ENCODE data around the gene FRMPD2.

FRMPD2 gene

DNA sequence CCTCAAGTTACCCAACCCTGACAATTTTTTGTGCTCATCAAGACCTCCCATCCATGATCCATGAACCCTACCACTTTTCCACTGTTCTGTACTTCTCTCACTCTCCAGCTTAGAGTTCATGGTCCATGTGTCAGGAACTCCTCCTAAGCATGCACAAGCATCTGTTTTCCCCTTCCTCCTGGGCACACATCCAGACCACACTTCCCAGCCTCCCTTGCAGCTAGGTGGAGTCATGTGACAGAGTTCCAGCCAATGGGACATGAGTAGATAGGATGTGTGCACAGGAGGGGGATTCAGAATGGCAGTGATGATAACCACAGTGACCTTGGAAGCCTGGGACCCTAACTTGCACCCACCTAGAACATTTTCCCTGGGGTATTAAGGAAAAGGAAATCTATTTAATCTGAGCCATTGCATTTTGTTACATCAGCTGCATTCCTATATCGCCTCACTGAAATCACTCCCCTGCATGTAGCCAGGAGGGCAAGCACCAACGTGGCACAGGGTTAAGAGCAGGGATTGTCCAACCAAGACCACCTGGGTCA lies 9.6 kb upstream of the FRMPD2 start:
- TF ChIP-seq, protein P1, sequence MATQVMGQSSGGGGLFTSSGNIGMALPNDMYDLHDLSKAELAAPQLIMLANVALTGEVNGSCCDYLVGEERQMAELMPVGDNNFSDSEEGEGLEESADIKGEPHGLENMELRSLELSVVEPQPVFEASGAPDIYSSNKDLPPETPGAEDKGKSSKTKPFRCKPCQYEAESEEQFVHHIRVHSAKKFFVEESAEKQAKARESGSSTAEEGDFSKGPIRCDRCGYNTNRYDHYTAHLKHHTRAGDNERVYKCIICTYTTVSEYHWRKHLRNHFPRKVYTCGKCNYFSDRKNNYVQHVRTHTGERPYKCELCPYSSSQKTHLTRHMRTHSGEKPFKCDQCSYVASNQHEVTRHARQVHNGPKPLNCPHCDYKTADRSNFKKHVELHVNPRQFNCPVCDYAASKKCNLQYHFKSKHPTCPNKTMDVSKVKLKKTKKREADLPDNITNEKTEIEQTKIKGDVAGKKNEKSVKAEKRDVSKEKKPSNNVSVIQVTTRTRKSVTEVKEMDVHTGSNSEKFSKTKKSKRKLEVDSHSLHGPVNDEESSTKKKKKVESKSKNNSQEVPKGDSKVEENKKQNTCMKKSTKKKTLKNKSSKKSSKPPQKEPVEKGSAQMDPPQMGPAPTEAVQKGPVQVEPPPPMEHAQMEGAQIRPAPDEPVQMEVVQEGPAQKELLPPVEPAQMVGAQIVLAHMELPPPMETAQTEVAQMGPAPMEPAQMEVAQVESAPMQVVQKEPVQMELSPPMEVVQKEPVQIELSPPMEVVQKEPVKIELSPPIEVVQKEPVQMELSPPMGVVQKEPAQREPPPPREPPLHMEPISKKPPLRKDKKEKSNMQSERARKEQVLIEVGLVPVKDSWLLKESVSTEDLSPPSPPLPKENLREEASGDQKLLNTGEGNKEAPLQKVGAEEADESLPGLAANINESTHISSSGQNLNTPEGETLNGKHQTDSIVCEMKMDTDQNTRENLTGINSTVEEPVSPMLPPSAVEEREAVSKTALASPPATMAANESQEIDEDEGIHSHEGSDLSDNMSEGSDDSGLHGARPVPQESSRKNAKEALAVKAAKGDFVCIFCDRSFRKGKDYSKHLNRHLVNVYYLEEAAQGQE (IDR thresholded peaks at IDR 0.05; ENCODE audit: insufficient read depth in 1 of 2, low read depth in 2 of 2, low read length in 2 of 2), result no peak
- TF ChIP-seq TAF1 (IDR thresholded peaks at IDR 0.05; ENCODE audit: borderline replicate concordance, insufficient read depth, low read length) (no peak), POLR2AphosphoS5 (IDR thresholded peaks at IDR 0.05; ENCODE audit: low read depth, low read length) (no peak), SIN3A (IDR thresholded peaks at IDR 0.05; ENCODE audit: borderline replicate concordance, insufficient read depth, low read length) (no peak), FOXP2 (optimal IDR thresholded peaks at IDR 0.05; ENCODE audit: borderline replicate concordance, extremely low read depth, extremely low read length, insufficient read depth) (no peak)

DNA sequence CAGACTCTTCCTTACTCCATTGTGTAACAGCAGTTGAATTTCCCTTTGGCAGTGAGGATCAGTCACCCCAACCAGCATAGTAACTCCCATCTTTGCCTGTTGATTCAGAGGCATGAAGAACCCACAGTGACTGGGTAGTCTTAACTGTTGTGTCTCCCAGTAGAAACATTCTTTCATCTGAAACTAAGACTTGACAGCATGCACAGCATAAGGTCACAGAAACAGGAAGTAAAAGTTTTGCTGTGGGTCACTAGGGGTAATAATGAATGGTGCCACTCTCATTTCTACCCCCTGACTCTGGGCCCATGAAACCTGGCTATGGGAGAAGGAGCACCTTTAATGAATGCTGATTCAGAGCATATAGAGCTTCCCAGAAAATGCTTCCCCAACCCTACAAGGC lies 8.3 kb upstream of the FRMPD2 start:
- no peak for TF ChIP-seq FOXP2 (optimal IDR thresholded peaks at IDR 0.05; ENCODE audit: borderline replicate concordance, extremely low read depth, extremely low read length, insufficient read depth)
- TF ChIP-seq POLR2AphosphoS5 (IDR thresholded peaks at IDR 0.05; ENCODE audit: low read depth, low read length), result no peak
- TF ChIP-seq TAF1 (IDR thresholded peaks at IDR 0.05; ENCODE audit: borderline replicate concordance, insufficient read depth, low read length), result no peak
- TF ChIP-seq, protein P1 (IDR thresholded peaks at IDR 0.05; ENCODE audit: insufficient read depth in 1 of 2, low read depth in 2 of 2, low read length in 2 of 2), result no peak
- TF ChIP-seq SIN3A (IDR thresholded peaks at IDR 0.05; ENCODE audit: borderline replicate concordance, insufficient read depth, low read length), result no peak

- TF ChIP-seq FOXP2 (optimal IDR thresholded peaks at IDR 0.05; ENCODE audit: borderline replicate concordance, extremely low read depth, extremely low read length, insufficient read depth) (no peak), POLR2AphosphoS5 (IDR thresholded peaks at IDR 0.05; ENCODE audit: low read depth, low read length) (no peak), SIN3A (IDR thresholded peaks at IDR 0.05; ENCODE audit: borderline replicate concordance, insufficient read depth, low read length) (no peak)
Measured at GRCh38 chr10:48279081-48279751, 4.7 kb upstream of the FRMPD2 start.

GRCh38 chr10:48277093-48277492 lies 2.6 kb upstream of the FRMPD2 start:
- TF ChIP-seq, protein P1 (IDR thresholded peaks at IDR 0.05; ENCODE audit: insufficient read depth in 1 of 2, low read depth in 2 of 2, low read length in 2 of 2), result no peak
- no peak for TF ChIP-seq FOXP2 (optimal IDR thresholded peaks at IDR 0.05; ENCODE audit: borderline replicate concordance, extremely low read depth, extremely low read length, insufficient read depth)
- no peak for TF ChIP-seq POLR2AphosphoS5 (IDR thresholded peaks at IDR 0.05; ENCODE audit: low read depth, low read length)
- TF ChIP-seq TAF1 (IDR thresholded peaks at IDR 0.05; ENCODE audit: borderline replicate concordance, insufficient read depth, low read length), result no peak
- no peak for TF ChIP-seq SIN3A (IDR thresholded peaks at IDR 0.05; ENCODE audit: borderline replicate concordance, insufficient read depth, low read length)

DNA sequence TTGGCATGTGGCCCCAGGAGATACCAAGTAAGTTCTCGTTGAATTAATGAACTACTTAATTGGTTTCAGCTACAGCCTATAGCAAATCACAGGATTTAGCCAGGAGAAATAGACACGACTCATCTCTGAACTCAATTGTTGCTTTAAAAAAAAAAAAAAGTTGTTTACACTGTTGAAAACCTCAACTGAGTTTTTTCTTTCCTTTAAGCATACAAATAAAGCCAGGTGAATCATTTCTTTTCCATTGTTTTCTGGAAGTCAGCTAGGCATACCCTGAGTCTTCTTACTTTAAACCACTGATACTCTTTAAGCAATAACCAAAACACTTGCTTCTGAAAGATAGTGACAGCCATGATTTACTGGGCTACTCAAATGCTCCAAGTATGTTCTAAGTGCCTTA lies 755 bp downstream of the FRMPD2 start:
- TF ChIP-seq, protein P1 (IDR thresholded peaks at IDR 0.05; ENCODE audit: insufficient read depth in 1 of 2, low read depth in 2 of 2, low read length in 2 of 2), result no peak
- TF ChIP-seq FOXP2 (optimal IDR thresholded peaks at IDR 0.05; ENCODE audit: borderline replicate concordance, extremely low read depth, extremely low read length, insufficient read depth) (no peak), POLR2AphosphoS5 (IDR thresholded peaks at IDR 0.05; ENCODE audit: low read depth, low read length) (no peak), SIN3A (IDR thresholded peaks at IDR 0.05; ENCODE audit: borderline replicate concordance, insufficient read depth, low read length) (no peak), TAF1 (IDR thresholded peaks at IDR 0.05; ENCODE audit: borderline replicate concordance, insufficient read depth, low read length) (no peak)

All from PFSK-1 (cell line).